OCI-LY7 (cell line): ENCODE measurements around the gene MOV10. TPM values are rescaled to one million over a fixed set of nuclear protein-coding genes. Genes with fewer than 3 reads are reported as not detected.
"Not testable (repeated sequence)": the region's sequence is repeated elsewhere in the genome, so short reads cannot be mapped to it uniquely, and the experiment has no call there.

Experiments
- BruUV-seq: library from RNA; stranded (reverse); fragments of 400-500 nt; replicated peaks from 2 replicates; lab custom pipeline; 2021; lab: Mats Ljungman, UMichigan
- CTCF ChIA-PET: fragments of 300-600 bp; sonication (Branson Sonifier 250); formaldehyde crosslinking; loops from one replicate; lab custom pipeline; 2022; ENCODE audit warnings: antibody characterized with exemption; ENCODE audit not compliant: unreplicated experiment; lab: Charles Lee
- POLR2A ChIA-PET: fragments of 300-600 bp; sonication (Branson Sonifier 250); formaldehyde crosslinking; loops from one replicate; lab custom pipeline; 2022; ENCODE audit warnings: antibody characterized with exemption; lab: Charles Lee
- DNase-seq: peaks from one replicate; pipeline ENCODE4 v3.0.0-alpha.2; 2015; ENCODE audit warnings: low spot score
- H2AFZ ChIP-seq: fragments of 200-600 bp; sonication (generic), shearing (Covaris generic); 2 replicates; pipeline ENCODE4 v1.6.1; 2014; ENCODE audit warnings: mild to moderate bottlenecking, antibody characterized with exemption, low read length, moderate library complexity
- H3K27ac ChIP-seq: fragments of 200-600 bp; sonication (generic); 2 replicates; pipeline ENCODE4 v1.5.1; 2014; ENCODE audit warnings: mixed run types, low read depth, mild to moderate bottlenecking, moderate library complexity, low read length, inconsistent platforms; ENCODE audit not compliant: poor library complexity, severe bottlenecking
- H3K36me3 ChIP-seq: fragments of 200-600 bp; sonication (generic); 2 replicates; pipeline ENCODE4 v1.6.1; 2014; ENCODE audit warnings: mild to moderate bottlenecking, antibody characterized with exemption, low read length, moderate library complexity, mixed read lengths; ENCODE audit not compliant: insufficient read depth
- H3K4me1 ChIP-seq: fragments of 200-600 bp; sonication (generic); 2 replicates; pipeline ENCODE4 v1.5.1; 2014; ENCODE audit warnings: mild to moderate bottlenecking, low read length; ENCODE audit not compliant: insufficient read depth, poor library complexity, severe bottlenecking
- H3K4me2 ChIP-seq: fragments of 200-600 bp; sonication (generic); 2 replicates; pipeline ENCODE4 v1.6.1; 2014; ENCODE audit warnings: mild to moderate bottlenecking, low read length
- H3K4me3 ChIP-seq: fragments of 200-600 bp; sonication (generic); 2 replicates; pipeline ENCODE4 v1.5.1; 2014; ENCODE audit warnings: mild to moderate bottlenecking, low read depth, low read length; ENCODE audit not compliant: poor library complexity, severe bottlenecking
- H3K79me2 ChIP-seq: fragments of 200-600 bp; sonication (generic); 2 replicates; pipeline ENCODE4 v1.6.1; 2016; ENCODE audit warnings: low read depth, mild to moderate bottlenecking, low read length, moderate library complexity, mixed read lengths; ENCODE audit not compliant: insufficient read depth
- H3K9me2 ChIP-seq: fragments of 200-600 bp; sonication (generic); 2 replicates; pipeline ENCODE4 v1.6.1; 2016; ENCODE audit warnings: mild to moderate bottlenecking, low read length, mixed read lengths; ENCODE audit not compliant: insufficient read depth
- H3K9me3 ChIP-seq: fragments of 200-600 bp; sonication (generic); 2 replicates; pipeline ENCODE4 v1.6.1; 2014; ENCODE audit warnings: mild to moderate bottlenecking, mixed run types, low read length, mixed read lengths
- H4K20me1 ChIP-seq: fragments of 200-600 bp; sonication (generic); 2 replicates; pipeline ENCODE4 v1.6.1; 2014; ENCODE audit warnings: mild to moderate bottlenecking, antibody characterized with exemption, low read length, moderate library complexity, mixed read lengths; ENCODE audit not compliant: insufficient read depth
- CTCF ChIP-seq: fragments of 200-600 bp; sonication (generic); conservative IDR thresholded peaks from 2 replicates; pipeline ENCODE4 v1.5.1; 2014; ENCODE audit warnings: mild to moderate bottlenecking, antibody characterized with exemption, low read length, moderate library complexity, mixed read lengths
- EZH2phosphoT487 ChIP-seq: fragments of 200-600 bp; sonication (generic); IDR thresholded peaks from 2 replicates; pipeline ENCODE4 v1.6.1; 2018; ENCODE audit warnings: low read depth, borderline replicate concordance, mild to moderate bottlenecking, mixed run types, antibody characterized with exemption, low read length, moderate library complexity, mixed read lengths
- intact Hi-C: fragments of 100-400 bp; cut with micrococcal nuclease; formaldehyde crosslinking; loops from one replicate; pipeline ENCODE4 v1.10.0; 2022; ENCODE audit not compliant: unreplicated experiment
- total RNA-seq, 2 experiments: library from RNA; depleted of rRNA in 1 of 2; stranded (reverse); fragments of >200 nt in 1 of 2; shearing (Covaris generic) in 1 of 2; gene quantifications; 2 replicates each; pipeline ENCODE4 v1.2.3, GENCODE V29; 2014 to 2022

MOV10 gene
- total RNA-seq, 2 experiments from 2014 or later = 28.2 to 32.4 TPM

DNA sequence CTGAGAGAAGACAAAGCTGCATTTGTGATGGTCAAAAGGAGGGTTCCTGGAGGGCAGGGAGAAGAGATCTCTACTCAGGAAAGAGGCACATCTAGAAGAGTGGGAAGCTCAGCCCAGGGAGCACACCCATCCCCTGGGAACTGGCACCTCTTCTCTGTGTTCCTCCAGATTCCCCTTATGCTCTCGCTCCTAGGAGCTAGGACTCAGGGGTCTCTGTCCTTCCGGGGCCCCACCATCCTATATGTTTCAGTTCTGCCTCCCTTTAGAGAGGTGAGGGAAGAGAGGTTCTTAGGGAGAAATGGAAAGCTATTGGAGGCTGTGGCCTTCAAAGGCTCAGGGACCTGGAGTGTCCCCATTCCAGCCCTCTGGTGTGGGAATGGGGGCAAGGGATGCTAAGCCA, 45.2 kb downstream of the MOV10 start:
- Histone ChIP-seq H3K9me2 (no peaks in the 10 kb centered on the region), H4K20me1 (no peaks in the 10 kb centered on the region), H3K4me2 (no peak overlapping the region), H3K4me3 (no peak overlapping the region), H3K9me3 (no peaks in the 10 kb centered on the region), H3K4me1 (peaks cover 6% of the 10 kb centered on the region), H3K27ac (no peak overlapping the region), H3K79me2 (no peaks in the 10 kb centered on the region), H2AFZ (no peak overlapping the region), H3K36me3 (no peaks in the 10 kb centered on the region)
- DNase-seq = no peak
- POLR2A ChIA-PET = interaction anchor here (0.8 to 2.3 kb wide), 2 partner anchors 10 to 83 kb away, joined by 4 to 5 read pairs; no protein-coding TSS in a partner anchor
- CTCF ChIA-PET = no interaction called here
- TF ChIP-seq EZH2phosphoT487 = no peak
- no peak for TF ChIP-seq CTCF
- BruUV-seq = no TSS peak
- intact Hi-C loops = loop anchor here (5.0 kb wide), 1 partner anchor 958 kb away; no protein-coding TSS in a partner anchor

- no peak overlapping the region for H2AFZ ChIP-seq
- no peaks in the 10 kb centered on the region for H3K36me3 ChIP-seq
- peaks cover 4% of the 10 kb centered on the region for H3K4me1 ChIP-seq
- H3K79me2 ChIP-seq = no peaks in the 10 kb centered on the region
- BruUV-seq = no TSS peak
- no peaks in the 10 kb centered on the region for H4K20me1 ChIP-seq
- H3K27ac ChIP-seq = no peak overlapping the region
- intact Hi-C loops = no loop called here
- no peaks in the 10 kb centered on the region for H3K9me2 ChIP-seq
- no peak overlapping the region for H3K4me2 ChIP-seq
- ChIA-PET CTCF (no interaction called here), POLR2A (interaction anchor here (1.1 to 2.3 kb wide), 2 partner anchors 15 to 82 kb away, joined by 3 to 5 read pairs; no protein-coding TSS in a partner anchor)
- no peaks in the 10 kb centered on the region for H3K9me3 ChIP-seq
- DNase-seq = no peak
- TF ChIP-seq EZH2phosphoT487 = no peak
- no peak for TF ChIP-seq CTCF
- H3K4me3 ChIP-seq = no peak overlapping the region
These were observed 46.3 kb downstream of the MOV10 start for GRCh38 chr1:112720800-112721199.

- H2AFZ ChIP-seq, H3K9me3 ChIP-seq, DNase-seq, intact Hi-C loops, H3K36me3 ChIP-seq, H3K27ac ChIP-seq, H3K4me1 ChIP-seq, H3K4me2 ChIP-seq, CTCF ChIA-PET, H3K9me2 ChIP-seq, H4K20me1 ChIP-seq, H3K4me3 ChIP-seq, BruUV-seq, H3K79me2 ChIP-seq: not testable (repeated sequence)
- POLR2A ChIA-PET = interaction anchor here (0.5 to 2.3 kb wide), 4 partner anchors 12 to 151 kb away, joined by 3 to 5 read pairs (median 4); no protein-coding TSS in a partner anchor
These were observed 46.8 kb downstream of the MOV10 start for GRCh38 chr1:112721294-112721693.
